Endothelial cell of umbilical vein (primary cell): ENCODE data around the gene LIX1.
"Not testable (repeated sequence)": the region's sequence is repeated elsewhere in the genome, so short reads cannot be mapped to it uniquely, and the experiment has no call there.

Source experiments
- EZH2 ChIP-seq: IDR thresholded peaks from 2 replicates; pipeline ENCODE4 v1.6.1; 2012; ENCODE audit warnings: borderline replicate concordance, low read depth, mild to moderate bottlenecking, moderate library complexity, low read length, inconsistent platforms; ENCODE audit not compliant: severe bottlenecking
- FOS ChIP-seq: IDR thresholded peaks from 2 replicates; pipeline ENCODE4 v1.6.1; 2011; ENCODE audit warnings: mild to moderate bottlenecking, low read length, moderate library complexity, borderline replicate concordance; ENCODE audit not compliant: insufficient read depth
- JUN ChIP-seq: IDR thresholded peaks from 2 replicates; pipeline ENCODE4 v1.6.1; 2011; ENCODE audit warnings: borderline replicate concordance, low read depth; ENCODE audit not compliant: insufficient read length, insufficient read depth
- MYC ChIP-seq: IDR thresholded peaks from one replicate; pipeline ENCODE4 v1.6.1; 2011; ENCODE audit warnings: mild to moderate bottlenecking, low read depth, low read length
- POLR2A ChIP-seq: IDR thresholded peaks from 2 replicates; pipeline ENCODE4 v1.6.1; 2012; ENCODE audit warnings: low read depth, mild to moderate bottlenecking, control low read depth, low read length
- POLR2AphosphoS5 ChIP-seq: IDR thresholded peaks from 2 replicates; pipeline ENCODE4 v1.6.1; 2012; ENCODE audit warnings: low read depth, mild to moderate bottlenecking, control low read depth, low read length, moderate library complexity; ENCODE audit not compliant: insufficient read depth
- TF ChIP-seq, protein P1 (sequence below), 2 donors: IDR thresholded peaks; 1 replicate in 1 of 2; 2 replicates in 1 of 2; pipeline ENCODE4 v1.5.1; 2011; ENCODE audit warnings: low read length in 2 of 2, mild to moderate bottlenecking in 2 of 2, moderate library complexity in 2 of 2, control low read depth in 1 of 2, inconsistent platforms in 1 of 2, low read depth in 1 of 2; ENCODE audit not compliant: insufficient read depth in 1 of 2; ENCODE audit errors: extremely low read depth in 1 of 2
- TF ChIP-seq, protein P2 (sequence below): IDR thresholded peaks from 2 replicates; pipeline ENCODE4 v1.6.1; 2011; ENCODE audit not compliant: insufficient read depth, insufficient read length

DNA sequence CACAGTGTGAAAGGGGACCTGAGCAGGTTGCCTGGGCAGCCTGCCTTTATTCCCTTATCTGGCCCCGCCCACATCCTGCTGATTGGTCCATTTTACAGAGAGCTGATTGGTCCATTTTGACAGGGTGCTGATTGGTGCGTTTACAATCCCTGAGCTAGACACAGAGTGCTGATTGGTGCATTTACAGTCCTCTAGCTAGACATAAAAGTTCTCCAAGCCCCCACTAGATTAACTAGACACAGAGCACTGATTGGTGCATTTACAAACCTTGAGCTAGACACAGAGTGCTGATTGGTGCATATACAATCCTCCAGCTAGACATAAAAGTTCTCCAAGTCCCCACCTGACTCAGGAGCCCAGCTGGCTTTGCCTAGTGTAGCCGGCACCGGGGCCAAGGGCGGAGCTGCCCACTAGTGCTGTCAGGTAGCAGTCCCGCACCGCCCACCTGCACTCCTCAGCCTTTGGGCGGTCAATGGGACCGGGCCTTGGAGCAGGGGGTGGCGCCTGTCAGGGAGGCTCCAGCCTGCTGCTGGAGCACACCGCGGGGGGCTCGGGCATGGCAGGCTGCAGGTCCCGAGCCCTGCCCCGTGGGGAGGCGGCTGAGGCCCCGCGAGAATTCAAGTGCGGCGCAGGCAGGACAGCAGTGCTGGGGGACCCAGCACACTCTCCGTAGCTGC, 57.5 kb downstream of the LIX1 start:
- TF ChIP-seq, protein P1, sequence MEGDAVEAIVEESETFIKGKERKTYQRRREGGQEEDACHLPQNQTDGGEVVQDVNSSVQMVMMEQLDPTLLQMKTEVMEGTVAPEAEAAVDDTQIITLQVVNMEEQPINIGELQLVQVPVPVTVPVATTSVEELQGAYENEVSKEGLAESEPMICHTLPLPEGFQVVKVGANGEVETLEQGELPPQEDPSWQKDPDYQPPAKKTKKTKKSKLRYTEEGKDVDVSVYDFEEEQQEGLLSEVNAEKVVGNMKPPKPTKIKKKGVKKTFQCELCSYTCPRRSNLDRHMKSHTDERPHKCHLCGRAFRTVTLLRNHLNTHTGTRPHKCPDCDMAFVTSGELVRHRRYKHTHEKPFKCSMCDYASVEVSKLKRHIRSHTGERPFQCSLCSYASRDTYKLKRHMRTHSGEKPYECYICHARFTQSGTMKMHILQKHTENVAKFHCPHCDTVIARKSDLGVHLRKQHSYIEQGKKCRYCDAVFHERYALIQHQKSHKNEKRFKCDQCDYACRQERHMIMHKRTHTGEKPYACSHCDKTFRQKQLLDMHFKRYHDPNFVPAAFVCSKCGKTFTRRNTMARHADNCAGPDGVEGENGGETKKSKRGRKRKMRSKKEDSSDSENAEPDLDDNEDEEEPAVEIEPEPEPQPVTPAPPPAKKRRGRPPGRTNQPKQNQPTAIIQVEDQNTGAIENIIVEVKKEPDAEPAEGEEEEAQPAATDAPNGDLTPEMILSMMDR (IDR thresholded peaks at IDR 0.05; ENCODE audit: extremely low read depth in 1 of 2, insufficient read depth in 1 of 2, low read depth in 1 of 2, low read length in 2 of 2): not testable (repeated sequence)
- not testable (repeated sequence) for TF ChIP-seq POLR2AphosphoS5, POLR2A, FOS, EZH2, JUN, MYC
- TF ChIP-seq, protein P2, sequence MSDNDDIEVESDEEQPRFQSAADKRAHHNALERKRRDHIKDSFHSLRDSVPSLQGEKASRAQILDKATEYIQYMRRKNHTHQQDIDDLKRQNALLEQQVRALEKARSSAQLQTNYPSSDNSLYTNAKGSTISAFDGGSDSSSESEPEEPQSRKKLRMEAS: not testable (repeated sequence)
